ENCODE results near the gene GPATCH4.
A peak's percentile ranks its signal among the peaks of the same experiment; 100 is the strongest.
"Not testable (repeated sequence)": the region's sequence is repeated elsewhere in the genome, so short reads cannot be mapped to it uniquely, and the experiment has no call there.

GPATCH4 gene

GRCh38 chr1:156598731-156599432 is 2.4 kb downstream of the GPATCH4 start:
- H3K4me3 ChIP-seq (ENCODE audit: low read depth, low read length): no peak overlapping the region

DNA sequence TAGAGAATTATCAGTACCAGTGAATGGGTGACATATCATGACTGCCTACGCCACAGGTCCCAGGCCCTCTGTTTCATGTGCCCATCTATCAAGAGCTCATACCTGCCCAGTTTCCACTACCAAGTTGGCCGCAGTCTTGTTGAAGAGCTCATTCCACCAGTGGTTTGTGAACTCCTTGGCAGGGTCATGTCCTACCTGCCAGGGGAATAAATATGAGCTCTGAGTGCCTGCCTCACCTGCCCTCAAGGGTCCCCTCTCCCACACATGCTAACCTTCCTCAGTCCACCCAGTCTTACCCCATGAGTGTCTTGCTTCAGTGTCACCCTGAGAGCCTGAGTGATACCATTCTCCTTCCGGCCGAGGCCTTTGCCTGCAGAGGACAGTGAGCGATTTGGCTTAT is 3.2 kb downstream of the GPATCH4 start:
- no peak overlapping the region for H3K4me3 ChIP-seq (ENCODE audit: low read depth, low read length)

DNA sequence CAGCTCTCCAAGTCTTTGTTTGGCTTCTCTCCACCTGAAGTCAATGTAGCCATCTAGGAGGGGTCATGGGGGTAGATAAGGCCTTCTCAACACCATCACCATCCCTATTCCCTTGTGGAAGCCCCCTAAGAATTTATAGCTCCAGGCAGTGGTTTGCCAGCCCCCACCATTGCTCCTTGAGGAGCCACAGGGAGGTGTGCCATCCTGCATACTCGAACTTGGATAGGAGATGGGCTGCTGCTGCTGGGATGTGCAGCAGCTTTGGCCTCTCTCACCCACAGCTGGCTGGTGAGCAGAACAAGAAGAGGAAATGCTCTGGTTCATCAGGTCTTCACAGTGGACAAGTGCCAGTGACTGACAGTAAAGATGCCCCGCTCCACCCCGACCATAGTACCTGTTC is 4.9 kb downstream of the GPATCH4 start:
- H3K4me3 ChIP-seq (ENCODE audit: low read depth, low read length): no peak overlapping the region

DNA sequence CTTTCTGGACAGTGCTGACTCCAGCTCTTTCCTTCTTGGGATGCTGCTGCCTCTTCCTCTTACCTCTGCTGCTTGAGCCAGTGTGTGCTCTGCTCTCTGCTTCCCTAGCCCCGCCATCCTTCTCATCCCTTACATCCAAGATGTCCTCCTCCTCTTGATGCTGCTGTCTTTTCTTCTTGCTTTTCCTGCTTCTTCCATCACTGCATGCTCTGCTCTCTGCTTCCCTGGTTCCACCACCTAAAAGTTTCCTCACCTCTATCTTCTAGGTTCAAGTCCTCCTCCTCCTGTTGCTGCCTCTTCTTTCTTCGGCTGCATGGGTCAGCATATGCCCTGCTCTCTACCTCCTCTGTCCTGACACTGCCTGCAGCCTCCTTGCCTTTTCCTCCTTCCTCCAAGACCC is 6.3 kb downstream of the GPATCH4 start:
- H3K4me3 ChIP-seq (ENCODE audit: low read depth, low read length): no peak overlapping the region

- H3K4me3 ChIP-seq (ENCODE audit: low read depth, low read length): no peak overlapping the region
Observed at GRCh38 chr1:156594190-156594589, 7.1 kb downstream of the GPATCH4 start.

DNA sequence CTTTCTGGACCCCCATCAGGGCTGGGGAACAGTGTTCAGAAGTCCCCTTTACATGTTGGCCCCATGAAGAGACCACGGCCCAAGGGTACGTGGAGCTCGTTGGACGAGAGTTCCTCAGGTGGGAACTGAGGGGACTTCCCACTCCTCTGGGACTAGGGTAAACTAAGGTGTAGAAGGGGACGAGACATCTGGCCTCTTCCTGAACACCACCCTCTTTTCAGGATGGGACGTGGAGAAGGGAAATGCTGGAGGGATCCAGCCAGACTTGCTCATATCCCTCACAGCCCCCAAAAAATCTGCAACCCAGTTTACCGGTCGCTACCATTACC is 7.7 kb downstream of the GPATCH4 start:
- H3K4me3 ChIP-seq (ENCODE audit: low read depth, low read length): no peak overlapping the region

GRCh38 chr1:156592910-156593660 is 8.2 kb downstream of the GPATCH4 start:
- H3K4me3 ChIP-seq (ENCODE audit: low read depth, low read length): no peak overlapping the region

DNA sequence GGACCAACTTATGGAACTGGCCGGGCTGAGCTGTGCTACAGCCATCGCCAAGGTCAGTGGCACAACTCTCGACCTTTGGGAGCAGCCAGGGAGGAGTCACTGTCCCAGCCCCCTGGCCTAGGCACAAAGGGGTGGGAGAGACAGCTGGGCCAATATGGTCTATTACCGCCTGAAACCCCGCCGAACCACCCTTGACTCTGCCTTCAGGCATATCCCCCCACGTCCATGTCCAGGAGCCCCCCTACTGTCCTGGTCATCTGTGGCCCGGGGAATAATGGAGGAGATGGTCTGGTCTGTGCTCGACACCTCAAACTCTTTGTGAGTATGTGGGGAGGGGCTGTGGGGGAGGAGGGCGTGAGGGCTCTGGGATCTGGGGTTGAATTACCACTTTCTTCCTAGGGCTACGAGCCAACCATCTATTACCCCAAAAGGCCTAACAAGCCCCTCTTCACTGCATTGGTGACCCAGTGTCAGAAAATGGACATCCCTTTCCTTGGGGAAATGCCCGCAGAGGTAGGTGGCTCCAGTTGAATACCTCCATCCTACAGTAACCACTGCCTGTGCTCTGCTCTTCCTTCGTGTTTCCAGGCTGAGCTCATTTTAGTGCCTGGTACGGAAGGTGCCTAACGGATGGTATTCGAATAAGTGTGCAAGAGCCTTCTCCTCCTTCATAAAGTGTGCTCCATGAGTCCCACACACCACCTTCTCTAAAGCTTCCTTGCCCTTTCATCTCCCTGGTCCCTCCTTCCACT is 8.9 kb downstream of the GPATCH4 start:
- H3K4me3 ChIP-seq (ENCODE audit: low read depth, low read length): peak overlapping the region; percentile 80

GRCh38 chr1:156591432-156592157 is 9.7 kb downstream of the GPATCH4 start, which contains the start of gene NAXE:
Gene NAXE, plus strand, starts transcription at chr1:156591776. Its CDS starts 29 bp downstream, at chr1:156591805.
- peak within 1 kb of the TSS; percentile 80 for H3K4me3 ChIP-seq (ENCODE audit: low read depth, low read length)

DNA sequence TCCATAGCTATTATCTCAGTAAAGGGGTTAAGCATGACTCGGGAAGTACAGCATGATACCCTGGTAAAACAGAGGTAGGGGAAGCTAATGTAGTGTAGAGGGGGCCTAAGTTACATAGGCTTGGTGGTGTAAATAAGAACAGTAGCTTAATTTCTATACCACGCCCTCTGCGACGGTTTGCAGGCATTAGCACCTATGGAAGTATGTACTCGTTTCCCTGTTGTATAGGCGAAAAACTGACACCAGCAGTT is 10.2 kb downstream of the GPATCH4 start:
- H3K4me3 ChIP-seq (ENCODE audit: low read depth, low read length): peak overlapping the region; percentile 62

GRCh38 chr1:156590326-156591180 is 10.7 kb downstream of the GPATCH4 start:
- H3K4me3 ChIP-seq (ENCODE audit: low read depth, low read length): peak overlapping the region; percentile 62

- H3K4me3 ChIP-seq (ENCODE audit: low read depth, low read length): no peak overlapping the region
Observed at GRCh38 chr1:156589546-156589945, 11.7 kb downstream of the GPATCH4 start.

DNA sequence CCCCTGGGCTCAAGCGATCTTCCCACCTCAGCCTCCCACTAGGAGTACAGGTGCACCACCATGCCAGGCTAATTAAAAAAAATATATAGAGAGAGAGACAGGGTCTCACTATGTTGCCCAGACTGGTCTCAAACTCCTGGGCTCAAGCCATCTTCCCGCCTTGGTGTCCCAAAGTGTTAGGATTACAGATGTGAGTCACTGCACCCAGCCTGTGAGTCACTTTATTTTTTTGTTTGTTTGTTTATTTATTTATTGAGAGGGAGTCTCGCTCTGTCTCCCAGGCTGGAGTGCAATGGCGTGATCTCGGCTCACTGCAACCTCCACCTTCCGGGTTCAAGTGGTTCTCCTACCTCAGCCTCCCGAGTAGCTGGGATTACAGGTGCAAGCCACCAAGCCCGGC is 13.4 kb downstream of the GPATCH4 start:
- not testable (repeated sequence) for H3K4me3 ChIP-seq (ENCODE audit: low read depth, low read length)

- H3K4me3 ChIP-seq (ENCODE audit: low read depth, low read length): no peak overlapping the region
Observed at GRCh38 chr1:156586892-156587477, 14.3 kb downstream of the GPATCH4 start.

DNA sequence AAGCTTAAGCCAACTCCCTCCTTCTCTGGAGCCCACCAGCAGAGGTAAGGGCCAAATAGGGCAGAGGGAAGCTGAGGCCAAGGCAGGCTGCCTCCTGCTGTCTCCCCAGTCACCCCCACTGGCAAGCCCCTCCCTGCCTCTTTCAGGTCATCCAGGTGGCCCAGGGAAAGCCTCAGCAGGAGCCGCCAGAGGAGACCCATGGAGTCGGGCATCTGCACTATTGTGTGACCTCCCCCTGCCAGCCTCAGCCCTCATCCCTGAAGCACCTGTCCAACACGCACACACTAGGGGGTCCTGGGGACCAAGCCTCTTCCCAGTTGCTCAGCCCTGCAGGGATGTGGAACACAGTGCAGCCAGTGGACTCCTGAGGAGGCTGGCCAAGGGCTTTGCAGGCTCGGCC is 15.0 kb downstream of the GPATCH4 start:
- H3K4me3 ChIP-seq (ENCODE audit: low read depth, low read length): no peak overlapping the region

DNA sequence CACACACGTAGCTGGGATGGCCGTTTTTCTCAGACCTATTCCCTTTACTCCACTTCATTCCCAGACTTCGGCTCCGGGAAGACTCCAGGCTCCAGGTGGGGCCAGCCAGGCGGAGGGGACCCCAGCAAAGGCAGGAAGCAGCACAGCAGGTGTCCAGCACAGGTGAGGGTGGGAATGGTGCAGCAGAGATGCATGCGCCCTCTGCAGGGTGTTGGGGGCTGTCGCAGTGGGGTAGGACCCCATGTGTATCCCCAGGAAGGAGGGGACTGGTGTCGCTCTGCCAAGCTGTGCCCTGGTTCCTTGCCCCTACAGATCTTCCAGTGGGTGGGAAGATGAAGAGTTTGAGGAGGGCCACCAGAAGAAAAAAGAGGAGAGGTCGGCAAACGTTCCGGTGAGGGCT is 16.5 kb downstream of the GPATCH4 start:
- H3K4me3 ChIP-seq (ENCODE audit: low read depth, low read length): no peak overlapping the region

DNA sequence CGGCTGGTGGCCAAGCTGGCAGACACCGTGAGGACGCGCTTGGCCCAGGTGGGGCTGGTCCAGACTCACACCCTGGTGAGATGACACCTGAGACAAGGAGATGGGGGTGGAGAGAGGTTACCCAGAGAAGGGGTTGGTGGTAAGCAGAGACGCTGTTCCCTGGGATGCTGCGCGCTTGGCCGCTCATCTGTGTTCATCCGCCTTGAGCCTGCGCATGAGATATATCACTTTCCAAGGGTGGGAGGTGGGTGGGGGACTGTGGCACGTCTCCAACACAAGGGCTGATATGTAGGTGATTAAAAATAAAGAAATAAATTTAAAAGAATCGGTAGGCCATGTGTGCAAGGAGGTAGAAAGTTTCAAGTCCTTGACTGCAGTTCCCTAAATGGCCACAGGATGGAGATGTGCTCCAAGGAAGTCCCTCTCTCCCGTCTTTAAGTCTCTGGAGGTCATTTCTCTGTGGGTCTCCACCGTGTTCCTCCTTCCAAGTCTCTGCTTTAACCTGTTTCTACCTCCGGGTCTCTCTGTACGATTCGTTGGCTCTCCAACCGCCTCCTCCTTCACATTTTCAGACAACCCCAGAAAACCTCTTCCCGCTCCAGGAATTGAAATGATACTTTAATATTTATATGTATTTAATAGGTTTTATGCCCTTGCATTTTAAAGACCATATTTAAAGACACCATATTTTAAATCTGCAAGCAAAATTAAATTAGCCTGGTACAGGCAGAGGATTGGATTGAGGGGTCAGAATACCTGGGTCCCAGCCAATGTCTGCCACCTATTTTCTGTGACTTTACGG is 17.3 kb downstream of the GPATCH4 start:
- H3K4me3 ChIP-seq (ENCODE audit: low read depth, low read length): no peak overlapping the region

GRCh38 chr1:156582388-156583017 is 18.8 kb downstream of the GPATCH4 start:
- no peak overlapping the region for H3K4me3 ChIP-seq (ENCODE audit: low read depth, low read length)
